HG03025 (cell line): ENCODE results near the gene ABHD12.

Experiments
- ATAC-seq: cut with Tn5 transposase; IDR thresholded peaks from one replicate; pipeline ENCODE4 v1.9.1; 2021; ENCODE audit warnings: mild to moderate bottlenecking, moderate library complexity; ENCODE audit not compliant: unreplicated experiment, low FRiP score

The ABHD12 gene

GRCh38 chr20:25280574-25281535, 109.8 kb downstream of the ABHD12 start:
- no peak for ATAC-seq

GRCh38 chr20:25280051-25280573, 110.5 kb downstream of the ABHD12 start:
- ATAC-seq = no peak

GRCh38 chr20:25279403-25279802, 111.2 kb downstream of the ABHD12 start:
- no peak for ATAC-seq

GRCh38 chr20:25278636-25279361, 111.8 kb downstream of the ABHD12 start:
- ATAC-seq = no peak

GRCh38 chr20:25277941-25278521, 112.6 kb downstream of the ABHD12 start:
- no peak for ATAC-seq

- ATAC-seq = no peak
These were observed 113.4 kb downstream of the ABHD12 start for GRCh38 chr20:25277051-25277801.

GRCh38 chr20:25276533-25277050, 114.0 kb downstream of the ABHD12 start:
- no peak for ATAC-seq

GRCh38 chr20:25275813-25276532, 114.7 kb downstream of the ABHD12 start:
- ATAC-seq = no peak

GRCh38 chr20:25274891-25275812, 115.5 kb downstream of the ABHD12 start:
- no peak for ATAC-seq

GRCh38 chr20:25274481-25274880, 116.2 kb downstream of the ABHD12 start:
- no peak for ATAC-seq

GRCh38 chr20:25273541-25274358, 116.9 kb downstream of the ABHD12 start:
- ATAC-seq = no peak

- no peak for ATAC-seq
These were observed 117.6 kb downstream of the ABHD12 start for GRCh38 chr20:25273046-25273445.

- ATAC-seq = no peak
These were observed 118.2 kb downstream of the ABHD12 start for GRCh38 chr20:25272223-25273000.

GRCh38 chr20:25271486-25272222, 119.0 kb downstream of the ABHD12 start:
- no peak for ATAC-seq

- ATAC-seq = no peak
These were observed 119.8 kb downstream of the ABHD12 start for GRCh38 chr20:25270829-25271251.

GRCh38 chr20:25269833-25270170, 120.8 kb downstream of the ABHD12 start:
- ATAC-seq = no peak
